ENCODE results near the gene WDR18.

WDR18 gene

GRCh38 chr19:1009041-1009980 is 25.2 kb downstream of the WDR18 start:
- no peak for DNase-seq

- DNase-seq = no peak
Observed at GRCh38 chr19:1009981-1010538, 25.9 kb downstream of the WDR18 start.

GRCh38 chr19:1010586-1011510 is 26.7 kb downstream of the WDR18 start:
- DNase-seq = no peak

GRCh38 chr19:1011831-1012333 is 27.7 kb downstream of the WDR18 start:
- DNase-seq = no peak

- DNase-seq = no peak
Observed at GRCh38 chr19:1012334-1012733, 28.2 kb downstream of the WDR18 start.

- DNase-seq = no peak
Observed at GRCh38 chr19:1013218-1013617, 29.1 kb downstream of the WDR18 start.

- no peak for DNase-seq
Observed at GRCh38 chr19:1014161-1015060, 30.3 kb downstream of the WDR18 start.

GRCh38 chr19:1015061-1015781 is 31.1 kb downstream of the WDR18 start:
- no peak for DNase-seq

- DNase-seq = no peak
Observed at GRCh38 chr19:1015782-1016646, 31.9 kb downstream of the WDR18 start.

- DNase-seq = no peak
Observed at GRCh38 chr19:1016647-1017114, 32.5 kb downstream of the WDR18 start.

GRCh38 chr19:1017115-1017905 is 33.2 kb downstream of the WDR18 start:
- DNase-seq = no peak

GRCh38 chr19:1017906-1018305 is 33.8 kb downstream of the WDR18 start:
- no peak for DNase-seq

GRCh38 chr19:1018393-1018792 is 34.2 kb downstream of the WDR18 start:
- no peak for DNase-seq

- no peak for DNase-seq
Observed at GRCh38 chr19:1018932-1019615, 34.9 kb downstream of the WDR18 start.

GRCh38 chr19:1019616-1019961 is 35.4 kb downstream of the WDR18 start:
- DNase-seq = no peak

GRCh38 chr19:1019980-1020867 is 36.1 kb downstream of the WDR18 start:
- DNase-seq = peak in 1 of 2 donors; percentile 41

- peak; percentile 97 for DNase-seq
Observed at GRCh38 chr19:1020868-1021425, 36.8 kb downstream of the WDR18 start, which contains the start of gene TMEM259. Gene TMEM259 (minus strand): TSS chr19:1021123. CDS start chr19:1020996, 127 bp downstream.

Measured in stimulated activated CD4-positive, alpha-beta T cell treated with anti-CD3 and anti-CD28 coated beads, Interleukin-2, amount 100 ng/mL, for 24 hours (primary cell).